Renal cortex interstitium (tissue), 11 donors: ENCODE data around the gene DOCK11. TPM values are rescaled to one million over a fixed set of nuclear protein-coding genes. Genes with fewer than 3 reads are reported as not detected.
"Not testable (repeated sequence)": the region's sequence is repeated elsewhere in the genome, so short reads cannot be mapped to it uniquely, and the experiment has no call there.

ENCODE experiments used
- DNase-seq, 11 donors: peaks; one replicate each; pipeline ENCODE4 v3.0.0-alpha.2; 2013; ENCODE audit warnings: low read depth in 9 of 11, low spot score in 4 of 11; ENCODE audit errors: extremely low read depth in 1 of 11
- polyA plus RNA-seq, 3 donors: library from polyadenylated mRNA; unstranded; fragments of 120-200 nt; gene quantifications; one replicate each; pipeline ENCODE4 v1.2.1, GENCODE V29; 2013; ENCODE audit not compliant: insufficient read length in 3 of 3

DOCK11 gene
- polyA plus RNA-seq, 3 donors: 23.1 to 25.8 (median 23.2) TPM

DNA sequence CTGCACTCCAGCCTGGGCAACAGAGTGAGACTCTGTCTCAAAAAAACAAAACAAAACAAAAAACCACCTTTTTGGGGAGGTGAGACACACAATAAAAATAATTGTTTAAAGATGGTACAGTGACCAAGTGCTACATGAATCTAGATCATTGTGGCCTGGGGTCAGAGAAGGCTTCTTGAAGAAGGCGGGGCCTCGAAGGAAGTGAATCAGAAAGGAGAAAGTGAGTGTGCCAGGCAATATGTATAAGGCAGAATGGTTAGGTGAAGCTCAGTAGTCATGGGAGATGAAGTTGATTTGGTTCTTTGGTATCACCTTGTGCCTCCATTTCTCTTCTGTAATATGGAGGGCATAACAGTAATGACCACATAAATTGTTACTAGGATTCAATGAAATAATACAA is 58.9 kb downstream of the DOCK11 start:
- DNase-seq: no peak

DNA sequence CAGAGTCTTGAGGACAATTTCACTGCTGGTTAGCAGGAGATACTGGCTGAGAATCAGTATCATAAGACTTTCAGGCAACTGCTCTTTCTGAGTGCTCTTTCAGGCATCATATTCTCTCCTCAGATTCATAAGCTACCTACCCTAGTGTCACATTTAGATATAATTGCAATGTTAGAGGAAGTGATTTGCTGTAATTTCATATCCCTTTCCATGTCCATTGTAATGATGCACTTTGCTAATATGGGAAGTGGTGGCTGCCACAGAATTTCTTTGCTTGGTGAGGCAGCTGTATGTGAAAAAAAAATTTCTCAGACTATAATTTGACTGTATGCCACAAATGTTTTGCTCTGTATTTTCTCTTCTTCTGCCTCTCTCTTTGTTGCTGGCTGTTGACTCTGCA is 63.3 kb downstream of the DOCK11 start:
- no peak for DNase-seq

DNA sequence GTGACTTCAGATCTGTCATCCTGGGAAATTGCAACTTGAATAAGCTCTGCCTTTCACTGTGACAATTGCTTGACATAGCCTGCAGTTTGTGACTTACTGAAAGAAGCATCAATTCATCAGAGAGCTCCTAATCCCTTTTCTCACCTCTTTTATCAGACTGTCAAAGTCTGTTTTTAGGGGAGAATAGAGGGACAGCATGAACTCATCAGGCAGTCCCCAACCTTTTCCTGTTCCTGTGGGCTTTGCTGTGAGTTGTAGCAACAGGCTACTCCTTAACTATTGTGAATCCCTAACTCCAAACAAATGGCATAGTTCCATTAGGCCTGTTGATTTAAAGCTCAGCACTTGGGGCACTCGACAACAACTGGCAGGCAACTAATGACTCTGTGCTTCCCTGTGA is 64.9 kb downstream of the DOCK11 start:
- no peak for DNase-seq

DNA sequence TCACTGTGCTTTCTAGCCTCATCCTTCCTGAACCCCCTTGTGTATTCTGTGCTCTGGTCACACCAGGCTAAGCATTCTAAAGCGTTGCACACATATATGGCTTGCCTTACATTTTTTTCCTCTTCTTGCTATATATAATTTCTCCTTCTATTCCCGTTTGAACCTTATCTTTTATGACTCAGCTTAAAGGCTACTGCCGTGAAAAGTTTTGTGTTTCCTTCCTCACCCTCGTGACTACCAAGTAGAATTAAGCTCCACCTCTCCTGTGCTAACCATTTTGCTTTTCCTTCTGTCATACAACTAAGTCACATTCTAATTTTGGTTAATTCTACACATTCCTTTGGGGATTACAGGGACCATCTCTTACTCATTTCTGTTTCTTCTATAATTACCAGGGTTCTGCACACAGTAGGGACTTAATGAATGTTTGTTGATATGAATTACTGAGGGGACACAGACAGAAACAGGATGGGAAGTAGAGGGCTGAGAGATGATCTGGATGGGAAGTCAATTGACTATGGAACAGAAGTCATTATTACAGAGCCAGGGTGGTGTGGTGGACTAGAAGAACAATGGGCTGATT is 67.1 kb downstream of the DOCK11 start:
- no peak for DNase-seq

DNA sequence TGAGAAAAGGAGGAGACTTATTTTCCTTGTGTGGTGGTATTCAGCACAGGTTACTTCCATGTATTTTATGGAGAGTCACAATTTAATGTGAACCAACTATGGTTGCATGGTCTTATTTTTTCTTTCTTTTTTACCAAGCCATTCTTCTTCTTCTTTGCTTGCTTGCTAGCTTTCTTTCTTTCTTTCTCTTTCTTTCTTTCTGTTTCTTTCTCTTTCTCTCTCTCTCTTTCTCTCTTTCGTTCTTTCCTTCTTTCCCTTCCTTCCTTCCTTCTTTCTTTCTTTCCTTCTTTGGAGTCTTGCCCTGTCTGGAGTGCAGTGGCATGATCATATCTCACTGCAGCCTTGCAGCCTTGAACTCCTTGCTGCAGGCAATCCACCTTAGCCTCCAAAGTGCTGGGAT is 68.9 kb downstream of the DOCK11 start:
- DNase-seq: no peak

DNA sequence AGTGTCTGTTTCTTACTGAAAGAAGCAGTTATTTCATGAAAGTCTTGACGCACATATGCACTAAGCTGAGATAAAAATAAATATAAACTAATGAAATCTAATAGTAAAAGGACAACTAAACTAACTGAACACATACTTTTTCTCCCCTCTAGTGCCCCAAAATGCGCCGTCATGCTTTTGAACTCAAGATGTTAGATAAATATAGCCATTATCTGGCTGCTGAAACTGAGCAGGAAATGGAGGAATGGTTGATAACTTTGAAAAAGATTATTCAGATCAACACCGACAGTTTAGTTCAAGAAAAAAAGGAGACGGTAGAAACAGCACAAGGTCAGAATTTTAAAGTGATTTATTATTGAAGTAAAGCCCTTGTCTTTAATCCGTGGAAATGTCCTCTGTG is 70.2 kb downstream of the DOCK11 start:
- DNase-seq: no peak

DNA sequence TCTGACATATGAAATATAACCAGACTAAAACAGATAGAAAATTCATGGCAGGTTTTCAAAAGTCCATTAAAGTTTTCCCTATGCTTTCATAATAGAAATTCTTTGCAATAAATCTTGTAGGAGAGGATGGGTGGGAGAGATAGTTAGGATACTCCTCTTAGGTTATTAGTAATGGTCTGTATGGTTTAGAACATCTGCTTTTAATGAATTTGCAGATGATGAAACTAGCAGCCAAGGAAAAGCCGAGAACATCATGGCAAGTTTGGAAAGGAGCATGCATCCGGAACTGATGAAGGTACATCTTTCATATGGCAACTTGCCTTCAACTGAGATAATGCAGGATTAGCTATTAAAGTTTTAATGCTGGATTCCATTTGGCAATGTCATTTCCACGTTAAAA is 70.7 kb downstream of the DOCK11 start:
- DNase-seq: no peak

DNA sequence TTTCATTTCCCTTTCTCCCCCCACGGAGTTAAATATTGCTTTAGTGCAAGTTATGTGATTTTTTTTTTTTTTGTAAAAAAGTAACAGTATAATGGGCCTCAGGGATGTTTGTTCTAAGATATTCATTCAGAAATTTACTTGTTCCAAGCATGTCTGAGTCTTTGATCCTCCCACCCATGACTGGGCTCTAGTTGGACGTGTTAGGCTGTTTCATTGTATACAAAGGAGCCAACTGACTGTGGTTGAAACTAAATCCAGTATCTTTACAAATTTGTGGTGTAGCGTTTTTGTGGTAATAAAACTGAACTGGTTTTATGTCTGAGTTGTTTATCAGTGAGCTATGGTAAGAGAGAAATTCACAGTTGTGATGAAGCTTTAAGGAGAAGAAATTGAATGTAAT is 74.1 kb downstream of the DOCK11 start:
- DNase-seq: no peak

DNA sequence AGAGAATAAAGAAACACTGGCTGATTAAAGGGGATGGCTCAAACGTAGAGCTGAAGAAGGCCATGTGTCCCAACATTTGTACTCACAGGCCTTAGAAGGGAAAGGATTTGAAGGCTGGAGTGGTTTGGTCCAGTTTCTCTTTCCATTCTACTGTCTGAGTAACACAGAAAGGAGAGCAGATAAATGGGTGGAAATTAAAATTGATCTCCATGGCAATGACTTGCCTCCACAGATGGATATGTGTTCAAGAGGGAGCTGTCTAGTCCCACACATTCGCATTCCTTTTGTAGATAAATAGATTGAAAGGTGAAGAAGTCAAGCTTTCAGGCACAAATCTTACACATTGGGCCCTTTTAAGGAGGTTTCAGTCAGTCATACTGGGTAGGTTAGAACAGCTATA is 74.6 kb downstream of the DOCK11 start:
- no peak for DNase-seq

DNA sequence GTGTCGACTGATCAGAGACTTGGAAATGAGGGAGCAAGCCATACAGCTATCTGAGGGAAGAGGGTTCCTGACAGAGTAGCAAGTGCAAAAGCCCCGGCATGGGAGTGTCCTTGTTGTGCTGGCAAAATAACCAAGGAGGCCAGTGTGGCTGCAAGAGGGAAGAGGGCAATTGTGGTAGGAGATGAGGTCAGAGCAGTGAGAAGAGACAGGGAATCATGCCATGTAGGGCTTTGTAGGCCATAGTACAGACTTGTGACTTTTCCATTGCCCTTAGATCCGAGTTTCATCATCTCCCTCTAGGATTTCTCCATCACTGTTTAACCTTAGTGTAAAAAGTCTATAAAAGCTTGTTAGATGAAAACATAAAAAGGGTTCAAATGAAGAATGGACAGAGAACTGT is 76.2 kb downstream of the DOCK11 start:
- DNase-seq: no peak

DNA sequence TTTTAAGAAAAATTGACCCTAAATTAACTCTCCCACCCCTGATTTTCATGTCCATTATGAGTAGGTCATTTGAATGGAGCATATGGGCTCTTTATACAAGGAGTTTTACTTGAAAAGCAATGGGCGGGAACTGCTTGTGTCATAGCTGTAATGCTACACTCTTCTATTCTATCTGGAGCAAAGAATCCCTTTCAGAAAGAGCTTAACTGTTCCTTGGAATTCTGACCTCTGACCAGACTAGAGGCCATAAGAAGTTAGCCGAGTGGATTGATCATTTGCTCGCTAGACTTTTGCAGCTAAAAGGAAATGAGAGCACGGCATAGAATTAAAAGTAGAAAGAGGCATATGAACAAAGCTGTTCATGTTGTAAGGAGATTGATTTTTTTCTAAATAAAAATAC is 79.1 kb downstream of the DOCK11 start:
- DNase-seq: no peak

DNA sequence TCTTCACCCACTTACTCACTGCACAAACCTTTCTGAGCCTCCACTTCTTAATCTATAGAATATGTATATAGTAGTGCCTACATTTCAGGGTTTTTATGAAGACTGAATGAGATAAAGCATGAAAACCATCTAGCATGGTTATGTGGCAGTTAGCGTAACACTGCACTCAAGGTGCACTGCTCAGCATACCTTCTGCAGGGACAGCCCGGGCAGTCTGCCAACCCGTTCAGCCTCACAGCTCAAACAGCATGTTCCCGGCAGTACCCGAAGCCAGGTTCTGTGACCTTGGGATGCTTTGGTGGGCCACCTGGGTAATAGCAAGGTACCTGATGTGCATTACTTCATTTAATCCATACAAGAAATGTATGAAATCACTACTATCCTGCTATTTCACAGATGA is 81.4 kb downstream of the DOCK11 start:
- DNase-seq: peak in 7 of 11 donors; percentile 8 to 27 (median 18)

DNA sequence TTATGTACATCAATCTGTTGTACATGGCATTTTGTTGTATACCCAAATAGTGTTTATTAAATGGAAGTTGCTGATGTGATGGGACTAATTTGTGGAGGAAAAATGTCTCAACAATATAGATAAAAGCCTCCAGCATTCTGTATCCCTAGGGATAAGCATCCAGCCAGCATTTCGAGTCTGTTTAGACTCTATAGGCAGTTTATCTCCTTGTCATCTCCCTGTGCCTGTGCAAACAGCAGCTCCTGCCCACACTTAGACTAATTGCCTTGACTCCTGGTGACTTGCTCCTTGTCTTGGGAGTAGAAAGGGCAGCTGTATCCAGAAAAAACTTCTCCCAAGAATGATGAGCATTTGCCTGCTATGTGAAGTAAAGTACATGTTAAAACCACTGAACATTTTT is 83.8 kb downstream of the DOCK11 start:
- no peak for DNase-seq

DNA sequence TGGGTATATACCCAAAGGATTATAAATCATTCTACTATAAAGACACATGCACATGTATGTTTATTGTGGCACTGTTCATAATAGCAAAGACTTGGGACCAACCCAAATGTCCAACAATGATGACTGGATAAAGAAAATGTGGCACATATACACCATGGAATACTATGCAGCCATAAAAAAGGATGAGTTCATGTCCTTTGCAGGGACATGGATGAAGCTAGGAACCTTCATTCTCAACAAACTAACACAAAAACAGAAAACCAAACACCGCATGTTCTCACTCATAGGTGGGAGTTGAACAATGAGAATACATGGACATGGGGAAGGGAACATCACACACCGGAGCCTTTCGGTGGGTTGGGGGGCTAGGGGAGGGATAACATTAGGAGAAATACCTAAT is 87.3 kb downstream of the DOCK11 start:
- not testable (repeated sequence) for DNase-seq

DNA sequence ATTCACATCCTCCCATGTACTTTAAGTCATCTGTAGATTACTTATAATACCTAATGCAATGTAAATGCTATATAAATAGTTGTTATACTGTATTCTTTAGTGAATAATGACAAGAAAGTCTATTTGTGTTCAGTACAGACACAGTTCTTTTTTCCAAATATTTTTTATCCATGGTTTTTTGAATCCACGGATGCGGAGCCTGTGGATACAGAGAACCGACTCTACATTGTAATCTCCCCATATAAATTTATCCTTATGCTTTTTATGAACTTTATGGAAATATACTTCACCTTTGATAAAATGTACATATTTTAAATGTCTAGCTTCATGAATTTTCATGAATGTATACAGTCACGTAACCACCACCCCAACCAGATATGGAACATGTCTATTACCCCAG is 88.2 kb downstream of the DOCK11 start:
- DNase-seq: no peak

DNA sequence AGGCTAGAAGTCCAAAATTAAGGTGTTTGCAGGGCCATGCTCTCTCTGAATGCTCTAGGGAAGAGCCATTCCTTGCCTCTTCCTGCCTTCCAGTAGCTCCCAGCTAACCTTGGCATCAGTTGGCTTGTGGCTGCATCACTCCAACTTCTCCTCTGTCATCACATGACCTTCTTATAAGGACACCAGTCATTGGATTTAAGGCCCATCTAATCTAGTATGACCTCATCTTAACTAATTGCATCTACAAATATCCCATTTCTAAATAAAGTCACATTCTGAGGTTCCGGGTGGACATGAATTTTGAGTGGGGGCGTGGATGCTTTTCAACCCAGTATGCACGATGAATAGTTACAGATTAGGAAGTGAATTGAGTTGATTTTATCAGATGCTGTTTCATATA is 89.7 kb downstream of the DOCK11 start:
- DNase-seq: no peak

DNA sequence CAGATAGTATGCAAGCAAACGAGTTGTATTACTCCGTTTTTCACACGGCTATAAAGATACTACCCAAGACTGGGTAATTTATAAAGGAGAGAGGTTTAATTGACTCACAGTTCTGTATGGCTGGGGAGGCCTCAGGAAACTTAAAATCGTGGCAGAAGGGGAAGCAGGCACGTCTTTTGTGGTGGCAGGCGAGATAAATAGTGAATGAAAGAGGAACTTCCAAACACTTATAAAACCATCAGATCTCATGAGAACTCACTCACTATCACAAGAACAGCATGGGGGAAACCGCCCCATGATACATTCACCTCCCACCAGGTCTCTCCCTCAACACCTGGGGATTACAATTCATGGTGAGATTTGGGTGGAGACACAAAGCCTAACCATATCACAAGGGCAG is 90.6 kb downstream of the DOCK11 start:
- not testable (repeated sequence) for DNase-seq

DNA sequence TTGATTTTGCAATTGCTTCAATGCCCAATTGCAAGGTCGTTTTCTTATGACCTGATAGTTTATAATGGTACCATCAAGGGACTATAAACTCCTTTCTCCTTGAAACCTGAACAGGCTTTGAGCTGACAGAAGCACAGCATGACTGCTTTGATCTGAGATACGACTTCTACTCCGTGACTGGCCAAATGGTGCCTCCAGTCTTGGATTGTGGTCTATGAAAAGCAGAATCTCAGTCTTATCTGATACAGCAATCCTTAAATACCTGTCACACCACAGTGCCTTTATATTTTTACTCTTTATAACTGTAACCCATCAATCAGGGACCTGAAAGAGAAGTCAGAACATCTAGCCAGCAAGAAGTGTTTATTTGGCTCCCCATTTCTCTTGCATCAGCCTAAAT is 93.1 kb downstream of the DOCK11 start:
- no peak for DNase-seq

DNA sequence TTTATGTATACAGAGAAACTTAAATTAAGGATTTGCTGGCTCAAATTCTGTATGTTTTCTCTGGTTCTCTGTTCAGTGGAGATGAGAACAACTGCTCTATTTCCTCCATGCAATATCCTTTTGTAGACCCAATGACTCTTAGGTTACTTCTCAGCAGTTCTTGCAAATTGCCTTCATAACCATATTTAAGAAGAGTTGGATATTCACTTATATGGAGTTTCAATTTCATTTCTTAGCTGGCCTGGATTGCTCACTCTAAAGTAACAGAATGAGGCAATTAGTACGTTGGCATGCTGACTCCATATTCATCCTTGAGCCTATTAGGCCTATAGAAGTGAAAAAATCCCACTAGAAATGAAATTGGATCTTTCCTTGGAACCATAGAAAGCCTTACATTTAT is 93.6 kb downstream of the DOCK11 start:
- DNase-seq: no peak

DNA sequence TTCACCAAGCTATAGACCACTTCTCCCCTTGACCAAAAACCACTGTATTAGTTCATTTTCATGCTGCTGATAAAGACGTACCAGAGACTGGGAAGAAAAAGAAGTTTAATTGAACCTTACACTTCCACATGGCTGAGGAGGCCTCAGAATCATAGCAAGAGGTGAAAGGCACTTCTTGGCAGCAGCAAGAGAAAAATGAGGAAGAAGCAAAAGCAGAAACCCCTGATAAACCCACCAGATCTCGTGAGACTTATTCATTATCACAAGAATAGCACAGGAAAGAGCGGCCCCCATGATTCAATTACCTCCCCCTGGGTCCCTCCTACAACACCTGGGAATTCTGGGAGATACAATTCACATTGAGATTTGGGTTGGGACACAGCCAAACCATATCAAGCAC is 97.8 kb downstream of the DOCK11 start:
- no peak for DNase-seq

DNA sequence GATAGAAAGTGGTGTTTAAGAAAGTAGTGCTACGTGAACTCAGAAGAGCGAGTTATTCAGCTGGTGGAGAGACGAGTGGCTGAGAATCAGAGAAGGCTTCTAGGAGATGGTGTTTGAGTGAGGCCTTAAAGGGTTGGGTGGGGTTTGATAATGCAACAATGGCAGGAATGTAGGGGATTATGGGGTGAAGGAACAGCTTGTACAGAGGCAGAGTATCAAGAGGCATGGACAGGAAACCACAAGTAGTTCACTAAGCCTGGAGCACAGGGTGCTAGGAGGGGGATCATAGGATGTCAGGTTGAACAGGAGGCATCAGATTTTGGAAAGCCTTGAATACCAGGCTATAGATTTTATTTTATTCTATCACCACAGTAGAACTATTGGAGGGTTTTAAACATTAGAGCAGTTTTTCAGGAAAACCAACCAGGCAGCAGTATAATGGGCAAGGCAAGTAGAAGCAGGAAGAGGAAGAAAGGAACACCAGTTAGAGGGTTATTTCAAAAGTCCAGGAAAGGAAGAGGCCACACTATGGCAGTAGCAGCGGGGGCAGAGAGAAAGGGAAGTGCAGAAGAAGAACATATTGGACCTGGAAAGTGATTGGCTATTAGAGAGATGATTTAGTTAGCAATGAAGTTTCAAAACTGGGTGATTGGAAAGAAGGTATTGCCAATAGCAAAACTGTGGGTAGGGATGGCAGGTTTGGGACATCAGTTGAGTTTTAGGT is 99.2 kb downstream of the DOCK11 start:
- no peak for DNase-seq
